PC-9 (cell line): ENCODE measurements around the gene COX6B1. TPM values are rescaled to one million over a fixed set of nuclear protein-coding genes. Genes with fewer than 3 reads are reported as not detected.
"Not testable (repeated sequence)": the region's sequence is repeated elsewhere in the genome, so short reads cannot be mapped to it uniquely, and the experiment has no call there.

Source experiments
- BruUV-seq: library from RNA; stranded (reverse); fragments of 400-500 nt; replicated peaks from 2 replicates; lab custom pipeline; 2021; lab: Mats Ljungman, UMichigan
- CTCF ChIA-PET: fragments of 300-600 bp; sonication (Branson Sonifier 250); formaldehyde crosslinking; loops from one replicate; lab custom pipeline; 2022; ENCODE audit warnings: antibody characterized with exemption; lab: Charles Lee
- POLR2A ChIA-PET: fragments of 300-600 bp; sonication (Branson Sonifier 250); formaldehyde crosslinking; loops from one replicate; lab custom pipeline; 2022; ENCODE audit warnings: antibody characterized with exemption; ENCODE audit not compliant: unreplicated experiment; lab: Charles Lee
- DNase-seq, 2 experiments: peaks; one replicate each; pipeline versions ENCODE4 v3.0.0 to v3.0.0-alpha.2; 2015 to 2022; ENCODE audit warnings: mixed read lengths in 1 of 2
- H2AFZ ChIP-seq: fragments of 200-600 bp; sonication (generic); 2 replicates; pipeline ENCODE4 v1.8.1; 2017; ENCODE audit warnings: antibody characterized with exemption
- H3F3A ChIP-seq: fragments of 200-600 bp; sonication (generic); 2 replicates; pipeline ENCODE4 v1.8.1; 2017; ENCODE audit warnings: antibody characterized with exemption, mild to moderate bottlenecking, low read depth; ENCODE audit not compliant: insufficient read depth
- H3K27ac ChIP-seq: fragments of 200-600 bp; sonication (generic); 2 replicates; pipeline ENCODE4 v1.6.1; 2016; ENCODE audit warnings: mixed run types
- H3K27me3 ChIP-seq: fragments of 200-600 bp; sonication (generic); 2 replicates; pipeline ENCODE4 v1.6.1; 2016; ENCODE audit warnings: low read depth, mixed run types; ENCODE audit not compliant: insufficient read depth
- H3K36me3 ChIP-seq: fragments of 200-600 bp; sonication (generic); 2 replicates; pipeline ENCODE4 v1.6.1; 2016; ENCODE audit warnings: low read depth, mixed run types
- H3K4me1 ChIP-seq: fragments of 200-600 bp; sonication (generic); replicated peaks from 2 replicates; pipeline ENCODE4 v1.6.1; 2016; ENCODE audit warnings: mixed run types; ENCODE audit not compliant: insufficient read depth
- H3K4me2 ChIP-seq: fragments of 200-600 bp; sonication (generic); 2 replicates; pipeline ENCODE4 v1.6.1; 2017; ENCODE audit warnings: mixed run types
- H3K4me3 ChIP-seq: fragments of 200-600 bp; sonication (generic); 2 replicates; pipeline ENCODE4 v1.6.1; 2016; ENCODE audit warnings: mixed run types
- H3K79me2 ChIP-seq: fragments of 200-600 bp; sonication (generic); 2 replicates; pipeline ENCODE4 v1.6.1; 2017; ENCODE audit warnings: low read depth, mixed run types
- H3K9me2 ChIP-seq: fragments of 200-600 bp; sonication (generic); 2 replicates; pipeline ENCODE4 v1.8.1; 2017; ENCODE audit warnings: mild to moderate bottlenecking; ENCODE audit not compliant: insufficient read depth
- H3K9me3 ChIP-seq: fragments of 200-600 bp; sonication (generic); 2 replicates; pipeline ENCODE4 v1.8.1; 2016; ENCODE audit warnings: low read depth; ENCODE audit not compliant: insufficient read depth
- H4K20me1 ChIP-seq: fragments of 200-600 bp; sonication (generic); 2 replicates; pipeline ENCODE4 v1.8.1; 2017; ENCODE audit not compliant: insufficient read depth
- EZH2 ChIP-seq: fragments of 200-600 bp; sonication (generic); IDR thresholded peaks from 2 replicates; pipeline ENCODE4 v1.8.0; 2017; ENCODE audit warnings: antibody characterized with exemption, low read depth
- intact Hi-C: fragments of 100-400 bp; cut with micrococcal nuclease; formaldehyde crosslinking; loops from one replicate; pipeline ENCODE4 v1.10.0; 2022; ENCODE audit not compliant: unreplicated experiment
- total RNA-seq: library from RNA; stranded (reverse); gene quantifications from 2 replicates; pipeline ENCODE4 v1.2.3, GENCODE V29; 2021
- TF ChIP-seq, protein P1 (sequence below): fragments of 200-600 bp; sonication (generic); conservative IDR thresholded peaks from 2 replicates; pipeline ENCODE4 v1.6.1; 2017; ENCODE audit warnings: mixed run types, antibody characterized with exemption, mild to moderate bottlenecking, moderate library complexity

COX6B1 gene
- total RNA-seq, 1 experiment from 2014 or later, result 489 TPM

DNA sequence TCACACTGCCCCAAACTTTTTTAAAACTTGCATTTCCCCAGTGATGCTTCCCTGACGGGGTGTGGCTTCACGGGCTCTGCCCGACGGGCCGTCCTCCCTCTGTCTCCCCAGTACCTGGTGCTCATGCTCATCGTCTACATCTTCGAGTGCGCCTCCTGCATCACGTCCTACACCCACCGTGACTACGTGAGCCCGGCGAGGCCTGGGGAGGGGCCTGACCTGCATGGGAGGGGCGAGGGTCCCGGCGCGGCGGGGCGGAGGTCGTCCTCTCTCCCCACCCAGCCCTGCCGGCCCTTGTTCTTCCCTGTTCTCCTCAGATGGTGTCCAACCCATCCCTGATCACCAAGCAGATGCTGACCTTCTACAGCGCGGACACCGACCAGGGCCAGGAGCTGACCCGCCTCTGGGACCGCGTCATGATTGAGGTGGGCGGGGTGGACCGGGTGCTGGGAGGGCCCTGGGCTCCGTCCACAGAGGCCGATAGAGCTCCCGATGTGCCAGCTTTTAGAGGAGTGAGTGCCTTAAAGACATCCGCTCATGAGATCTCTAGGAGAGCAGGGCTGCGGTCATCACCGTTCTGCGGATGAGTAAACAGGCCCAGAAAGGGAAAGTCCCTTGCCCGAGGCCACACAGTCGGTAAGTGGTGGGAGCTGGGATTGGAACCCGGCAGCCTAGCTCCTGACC lies 25.1 kb downstream of the COX6B1 start:
- H3K27me3 ChIP-seq, result peaks cover 19% of the 10 kb centered on the region
- intact Hi-C loops, result no loop called here
- no TSS peak for BruUV-seq
- DNase-seq, result peak in 1 of 2 experiments; percentile 59
- H2AFZ ChIP-seq, result peak overlapping the region; percentile 72; the same call in 1 of the 2 replicates
- CTCF ChIA-PET, result interaction anchor here (0.6 to 1.0 kb wide), 4 partner anchors 9 to 1441 kb away, joined by 3 to 7 read pairs (median 4); no protein-coding TSS in a partner anchor
- no peaks in the 10 kb centered on the region for H3K36me3 ChIP-seq
- peak overlapping the region; percentile 79 for H3K4me2 ChIP-seq
- POLR2A ChIA-PET, result interaction anchor here (0.6 to 0.7 kb wide), 4 partner anchors 11 to 246 kb away, joined by 3 to 5 read pairs (median 4); no protein-coding TSS in a partner anchor
- no peak overlapping the region for H3K27ac ChIP-seq
- peak overlapping the region; percentile 43; the same call in 1 of the 2 replicates for H3K4me3 ChIP-seq
- peaks cover 6% of the 10 kb centered on the region; the same call in 1 of the 2 replicates for H3K4me1 ChIP-seq
- H3K9me3 ChIP-seq, result no peaks in the 10 kb centered on the region
- H3K9me2 ChIP-seq, result no peaks in the 10 kb centered on the region
- H4K20me1 ChIP-seq, result no peaks in the 10 kb centered on the region
- H3F3A ChIP-seq, result peaks cover 6% of the 10 kb centered on the region; the same call in 1 of the 2 replicates
- TF ChIP-seq, protein P1, sequence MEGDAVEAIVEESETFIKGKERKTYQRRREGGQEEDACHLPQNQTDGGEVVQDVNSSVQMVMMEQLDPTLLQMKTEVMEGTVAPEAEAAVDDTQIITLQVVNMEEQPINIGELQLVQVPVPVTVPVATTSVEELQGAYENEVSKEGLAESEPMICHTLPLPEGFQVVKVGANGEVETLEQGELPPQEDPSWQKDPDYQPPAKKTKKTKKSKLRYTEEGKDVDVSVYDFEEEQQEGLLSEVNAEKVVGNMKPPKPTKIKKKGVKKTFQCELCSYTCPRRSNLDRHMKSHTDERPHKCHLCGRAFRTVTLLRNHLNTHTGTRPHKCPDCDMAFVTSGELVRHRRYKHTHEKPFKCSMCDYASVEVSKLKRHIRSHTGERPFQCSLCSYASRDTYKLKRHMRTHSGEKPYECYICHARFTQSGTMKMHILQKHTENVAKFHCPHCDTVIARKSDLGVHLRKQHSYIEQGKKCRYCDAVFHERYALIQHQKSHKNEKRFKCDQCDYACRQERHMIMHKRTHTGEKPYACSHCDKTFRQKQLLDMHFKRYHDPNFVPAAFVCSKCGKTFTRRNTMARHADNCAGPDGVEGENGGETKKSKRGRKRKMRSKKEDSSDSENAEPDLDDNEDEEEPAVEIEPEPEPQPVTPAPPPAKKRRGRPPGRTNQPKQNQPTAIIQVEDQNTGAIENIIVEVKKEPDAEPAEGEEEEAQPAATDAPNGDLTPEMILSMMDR, result no peak
- no peak for TF ChIP-seq EZH2
- no peaks in the 10 kb centered on the region for H3K79me2 ChIP-seq

DNA sequence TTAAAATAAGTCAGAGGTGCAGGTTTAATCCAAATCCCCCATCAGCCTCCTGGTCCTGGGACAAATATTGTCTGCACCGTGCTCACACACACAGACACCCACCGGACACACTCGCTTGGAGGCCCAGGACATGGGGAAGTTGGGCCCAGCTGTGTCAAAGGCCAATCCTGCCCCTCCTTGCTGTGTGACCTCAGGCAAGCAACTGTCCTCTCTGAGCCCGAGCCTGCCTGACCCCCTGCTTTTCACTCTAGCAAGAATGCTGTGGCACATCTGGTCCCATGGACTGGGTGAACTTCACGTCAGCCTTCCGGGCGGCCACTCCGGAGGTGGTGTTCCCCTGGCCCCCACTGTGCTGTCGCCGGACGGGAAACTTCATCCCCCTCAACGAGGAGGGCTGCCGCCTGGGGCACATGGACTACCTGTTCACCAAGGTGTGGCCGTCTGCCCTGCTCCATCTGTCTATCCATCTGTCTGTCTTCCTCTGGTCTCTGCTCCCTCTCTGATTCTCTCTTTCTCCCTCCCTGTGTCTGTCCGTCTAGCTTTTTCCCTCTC lies 27.5 kb downstream of the COX6B1 start:
- Histone ChIP-seq H3K79me2 (no peaks in the 10 kb centered on the region), H3K9me2 (no peaks in the 10 kb centered on the region), H3F3A (peaks cover 6% of the 10 kb centered on the region; the same call in 1 of the 2 replicates), H3K4me2 (no peak overlapping the region), H3K27ac (no peak overlapping the region), H3K4me3 (no peak overlapping the region), H3K36me3 (no peaks in the 10 kb centered on the region), H2AFZ (no peak overlapping the region), H3K9me3 (no peaks in the 10 kb centered on the region), H3K4me1 (peaks cover 6% of the 10 kb centered on the region; the same call in 1 of the 2 replicates), H3K27me3 (0 out of 2 replicates have a peak, but pooled peaks cover 2% of the 10 kb centered on the region), H4K20me1 (no peaks in the 10 kb centered on the region)
- CTCF ChIA-PET, result interaction anchor here (0.6 kb wide), 2 partner anchors 138 to 411 kb away, joined by 4 to 11 read pairs; no protein-coding TSS in a partner anchor
- no peak for DNase-seq
- no TSS peak for BruUV-seq
- TF ChIP-seq, protein P1, result no peak
- no peak for TF ChIP-seq EZH2
- intact Hi-C loops, result no loop called here
- POLR2A ChIA-PET, result no interaction called here

DNA sequence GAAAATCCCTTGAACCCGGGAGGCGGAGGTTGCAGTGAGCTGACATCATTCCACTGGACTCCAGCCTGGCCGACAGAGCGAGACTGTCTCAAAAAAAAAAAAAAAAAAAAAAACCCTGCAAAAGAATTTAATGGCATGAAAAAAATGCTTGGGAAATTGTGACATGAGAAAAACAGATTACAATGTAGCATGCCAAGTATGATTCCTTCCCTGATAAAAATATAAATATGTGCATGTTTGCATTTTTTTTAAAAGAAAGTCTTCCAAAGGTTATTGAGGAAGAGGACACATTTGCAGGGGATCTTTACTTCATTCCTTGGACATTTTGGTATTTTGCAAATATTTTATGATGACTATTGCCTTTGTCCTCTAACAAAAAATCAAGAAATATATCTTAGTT lies 41.7 kb downstream of the COX6B1 start:
- Histone ChIP-seq H3K27ac (no peak overlapping the region), H2AFZ (no peak overlapping the region), H3K4me1 (peaks cover 13% of the 10 kb centered on the region), H3K27me3 (no peaks in the 10 kb centered on the region), H3K36me3 (no peaks in the 10 kb centered on the region), H4K20me1 (no peaks in the 10 kb centered on the region), H3F3A (no peaks in the 10 kb centered on the region), H3K4me3 (no peak overlapping the region), H3K9me2 (no peaks in the 10 kb centered on the region), H3K79me2 (no peaks in the 10 kb centered on the region), H3K4me2 (no peak overlapping the region), H3K9me3 (no peaks in the 10 kb centered on the region)
- ChIA-PET CTCF (no interaction called here), POLR2A (interaction anchor here (0.6 kb wide), 1 partner anchor 645 kb away, joined by 3 read pairs; no protein-coding TSS in a partner anchor)
- no peak for DNase-seq
- TF ChIP-seq EZH2, result no peak
- TF ChIP-seq, protein P1, result no peak
- BruUV-seq, result no TSS peak
- intact Hi-C loops, result loop anchor here (5.0 kb wide), 1 partner anchor 178 kb away; the partner anchor contains the start of gene DMKN

DNA sequence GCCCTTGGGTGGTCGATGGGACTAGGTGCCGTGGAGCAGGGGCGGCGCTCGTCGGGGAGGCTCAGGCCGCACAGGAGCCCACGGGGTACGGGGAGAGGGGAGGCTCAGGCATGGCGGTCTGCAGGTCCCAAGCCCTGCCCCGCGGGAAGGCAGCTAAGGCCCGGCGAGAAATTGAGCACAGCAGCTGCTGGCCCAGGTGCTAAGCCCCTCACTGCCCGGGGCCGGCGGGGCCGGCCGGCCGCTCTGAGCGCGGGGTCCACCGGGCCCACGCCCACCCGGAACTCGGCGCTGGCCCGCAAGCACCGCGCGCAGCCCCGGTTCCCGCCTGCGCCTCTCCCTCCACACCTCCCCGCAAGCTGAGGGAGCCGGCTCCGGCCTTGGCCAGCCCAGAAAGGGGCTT lies 43.0 kb downstream of the COX6B1 start:
- H3K9me2 ChIP-seq, H3K4me3 ChIP-seq, H3K27me3 ChIP-seq, H3K36me3 ChIP-seq, H3K27ac ChIP-seq, H4K20me1 ChIP-seq, H3K79me2 ChIP-seq, BruUV-seq, H2AFZ ChIP-seq, H3F3A ChIP-seq, H3K4me2 ChIP-seq, H3K9me3 ChIP-seq, POLR2A ChIA-PET, DNase-seq: not testable (repeated sequence)
- CTCF ChIA-PET, result interaction anchor here (0.6 kb wide), 1 partner anchor 35 kb away, joined by 9 read pairs; no protein-coding TSS in a partner anchor
- intact Hi-C loops, result loop anchor here (5.0 kb wide), 1 partner anchor 179 kb away; the partner anchor contains the start of gene DMKN
- peaks cover 13% of the 10 kb centered on the region for H3K4me1 ChIP-seq
